Suprapubic skin (tissue), 3 donors: ENCODE data around the gene IMMP2L.

Experiments
- CTCF ChIP-seq, 2 donors: fragments of 200-600 bp in 1 of 2; fragments of 450-650 bp in 1 of 2; sonication (generic) in 1 of 2; IDR thresholded peaks; one replicate each; pipeline ENCODE4 v1.5.1; 2016 to 2019; ENCODE audit warnings: antibody characterized with exemption in 2 of 2, mild to moderate bottlenecking in 1 of 2, moderate library complexity in 1 of 2
- POLR2AphosphoS5 ChIP-seq, 3 donors: sonication (generic); formaldehyde crosslinking; IDR thresholded peaks; one replicate each; pipeline ENCODE4 v1.6.1; 2017; ENCODE audit warnings: antibody characterized with exemption in 3 of 3

DNA sequence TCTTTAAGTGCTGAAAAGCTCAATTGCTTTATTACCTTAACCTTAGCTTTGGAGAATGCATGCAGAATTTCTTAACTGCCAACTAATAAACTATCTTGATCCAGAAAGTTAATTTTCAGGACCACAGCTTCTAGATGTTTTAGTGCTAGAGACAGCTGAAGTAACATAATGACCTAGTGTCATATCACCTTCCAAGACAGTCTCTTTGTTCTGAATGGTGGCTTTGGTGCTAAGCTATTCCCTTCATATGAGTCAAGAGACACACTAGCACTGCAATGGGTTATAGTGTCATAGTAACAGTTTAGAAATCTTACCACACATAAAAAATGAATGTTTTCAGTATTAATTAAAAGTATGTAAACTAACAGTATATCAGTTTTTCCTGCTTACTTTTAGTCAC is 586.8 kb downstream of the IMMP2L start:
- TF ChIP-seq CTCF (IDR thresholded peaks at IDR 0.05) (no peak), POLR2AphosphoS5 (IDR thresholded peaks at IDR 0.05) (no peak)
